Brain pericyte (primary cell): ENCODE measurements around the gene CROCC.
"Not testable (repeated sequence)": the region's sequence is repeated elsewhere in the genome, so short reads cannot be mapped to it uniquely, and the experiment has no call there.

ENCODE experiments used
- DNase-seq: peaks from one replicate; pipeline ENCODE4 v3.0.0-alpha.2; 2012; ENCODE audit warnings: low read depth, low spot score

Gene CROCC

GRCh38 chr1:16939386-16940180, 17.9 kb downstream of the CROCC start:
- not testable (repeated sequence) for DNase-seq

- no peak for DNase-seq
Observed at GRCh38 chr1:16944038-16944437, 22.3 kb downstream of the CROCC start.

GRCh38 chr1:16945512-16945911, 23.8 kb downstream of the CROCC start:
- not testable (repeated sequence) for DNase-seq

- DNase-seq = not testable (repeated sequence)
Observed at GRCh38 chr1:16946185-16946584, 24.5 kb downstream of the CROCC start.

GRCh38 chr1:16946646-16947045, 24.9 kb downstream of the CROCC start:
- no peak for DNase-seq

- DNase-seq = not testable (repeated sequence)
Observed at GRCh38 chr1:16948282-16948891, 26.7 kb downstream of the CROCC start.

GRCh38 chr1:16949026-16949425, 27.3 kb downstream of the CROCC start:
- not testable (repeated sequence) for DNase-seq

- not testable (repeated sequence) for DNase-seq
Observed at GRCh38 chr1:16952376-16952775, 30.6 kb downstream of the CROCC start.

- DNase-seq = no peak
Observed at GRCh38 chr1:16954579-16954978, 32.8 kb downstream of the CROCC start.

GRCh38 chr1:16955186-16955585, 33.5 kb downstream of the CROCC start:
- no peak for DNase-seq

- no peak for DNase-seq
Observed at GRCh38 chr1:16956775-16957174, 35.0 kb downstream of the CROCC start.

- DNase-seq = no peak
Observed at GRCh38 chr1:16957731-16958130, 36.0 kb downstream of the CROCC start.

- DNase-seq = no peak
Observed at GRCh38 chr1:16958475-16958874, 36.7 kb downstream of the CROCC start.

- DNase-seq = no peak
Observed at GRCh38 chr1:16960560-16961296, 39.0 kb downstream of the CROCC start.

GRCh38 chr1:16961297-16962133, 39.8 kb downstream of the CROCC start:
- no peak for DNase-seq

GRCh38 chr1:16964169-16964568, 42.4 kb downstream of the CROCC start:
- DNase-seq = not testable (repeated sequence)

- DNase-seq = no peak
Observed at GRCh38 chr1:16965486-16966067, 43.8 kb downstream of the CROCC start.

- no peak for DNase-seq
Observed at GRCh38 chr1:16966282-16966681, 44.6 kb downstream of the CROCC start.

- DNase-seq = no peak
Observed at GRCh38 chr1:16967095-16967575, 45.4 kb downstream of the CROCC start.

GRCh38 chr1:16967962-16968361, 46.2 kb downstream of the CROCC start:
- DNase-seq = no peak

- DNase-seq = no peak
Observed at GRCh38 chr1:16968372-16968771, 46.6 kb downstream of the CROCC start.
